Erythroblast (primary cell): Measurements from ENCODE around the gene PAK1.

Experiments
- GATA1 ChIP-seq: IDR thresholded peaks from 2 replicates; pipeline ENCODE4 v1.6.1; 2011; ENCODE audit warnings: low read depth, mild to moderate bottlenecking, control low read depth, low read length, moderate library complexity
- POLR2A ChIP-seq: IDR thresholded peaks from 2 replicates; pipeline ENCODE4 v1.6.1; 2011; ENCODE audit warnings: mild to moderate bottlenecking, low read length

GRCh38 chr11:77345621-77346020 lies 128.3 kb downstream of the PAK1 start:
- TF ChIP-seq POLR2A (no peak), GATA1 (no peak)
